SU-DHL-6 (cell line): ENCODE data around the gene TBCK.

ENCODE experiments used
- EZH2phosphoT487 ChIP-seq: fragments of 200-600 bp; sonication (generic), shearing (Covaris generic); conservative IDR thresholded peaks from 2 replicates; pipeline ENCODE4 v1.6.1; 2018; ENCODE audit warnings: mild to moderate bottlenecking, antibody characterized with exemption, low read length, moderate library complexity, mixed read lengths
- TF ChIP-seq, protein P1 (sequence below): fragments of 200-600 bp; sonication (generic); IDR thresholded peaks from one replicate; pipeline ENCODE4 v1.5.1; 2017; ENCODE audit warnings: antibody characterized with exemption, mild to moderate bottlenecking, low read length, moderate library complexity; ENCODE audit not compliant: insufficient read depth, poor library complexity, severe bottlenecking

DNA sequence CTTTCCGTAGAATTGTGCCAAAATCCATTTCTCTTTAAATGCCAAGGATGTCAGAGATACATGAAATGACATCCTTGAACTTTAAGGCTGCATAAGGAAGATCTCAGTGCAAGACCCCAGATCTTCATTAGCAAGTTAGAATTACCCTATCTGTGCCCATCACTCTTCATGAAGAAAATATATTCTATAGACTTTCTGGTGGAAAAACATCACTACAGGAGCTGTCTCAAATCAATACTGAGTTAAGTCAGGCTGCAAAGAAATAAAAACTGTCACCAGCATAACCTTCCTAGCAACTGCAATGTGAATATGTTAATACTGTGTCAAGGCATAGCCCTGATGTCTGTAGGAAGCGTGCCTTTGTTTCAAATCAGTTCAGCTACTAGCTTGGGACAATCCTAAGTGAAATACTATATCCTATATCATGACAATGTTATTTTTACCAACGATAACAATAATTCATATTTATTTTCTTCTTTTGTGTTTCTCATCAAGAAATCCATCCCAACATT is 173.3 kb downstream of the TBCK start:
- TF ChIP-seq, protein P1, sequence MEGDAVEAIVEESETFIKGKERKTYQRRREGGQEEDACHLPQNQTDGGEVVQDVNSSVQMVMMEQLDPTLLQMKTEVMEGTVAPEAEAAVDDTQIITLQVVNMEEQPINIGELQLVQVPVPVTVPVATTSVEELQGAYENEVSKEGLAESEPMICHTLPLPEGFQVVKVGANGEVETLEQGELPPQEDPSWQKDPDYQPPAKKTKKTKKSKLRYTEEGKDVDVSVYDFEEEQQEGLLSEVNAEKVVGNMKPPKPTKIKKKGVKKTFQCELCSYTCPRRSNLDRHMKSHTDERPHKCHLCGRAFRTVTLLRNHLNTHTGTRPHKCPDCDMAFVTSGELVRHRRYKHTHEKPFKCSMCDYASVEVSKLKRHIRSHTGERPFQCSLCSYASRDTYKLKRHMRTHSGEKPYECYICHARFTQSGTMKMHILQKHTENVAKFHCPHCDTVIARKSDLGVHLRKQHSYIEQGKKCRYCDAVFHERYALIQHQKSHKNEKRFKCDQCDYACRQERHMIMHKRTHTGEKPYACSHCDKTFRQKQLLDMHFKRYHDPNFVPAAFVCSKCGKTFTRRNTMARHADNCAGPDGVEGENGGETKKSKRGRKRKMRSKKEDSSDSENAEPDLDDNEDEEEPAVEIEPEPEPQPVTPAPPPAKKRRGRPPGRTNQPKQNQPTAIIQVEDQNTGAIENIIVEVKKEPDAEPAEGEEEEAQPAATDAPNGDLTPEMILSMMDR, result no peak
- TF ChIP-seq EZH2phosphoT487, result no peak
